ENCODE data around the gene TAF1L.

The TAF1L gene

GRCh38 chr9:32580631-32581300 lies 54.7 kb downstream of the TAF1L start:
- no peak overlapping the region for H3K4me3 ChIP-seq (ENCODE audit: low read depth, low read length)
- no peak for DNase-seq (ENCODE audit: low read depth)
- TF ChIP-seq CTCF (conservative IDR thresholded peaks at IDR 0.05; ENCODE audit: low read depth, low read length): no peak

- peak; percentile 77 for DNase-seq (ENCODE audit: low read depth)
- H3K4me3 ChIP-seq (ENCODE audit: low read depth, low read length): no peak overlapping the region
- TF ChIP-seq CTCF (conservative IDR thresholded peaks at IDR 0.05; ENCODE audit: low read depth, low read length): peak; percentile 98
Observed at GRCh38 chr9:32579706-32580331, 55.6 kb downstream of the TAF1L start.
